Stimulated activated CD8-positive, alpha-beta memory T cell treated with anti-CD3 and anti-CD28 coated beads, Interleukin-4, amount 100 ng/mL, for 24 hours (primary cell): ENCODE data around the gene METAP1D.

Experiments
- DNase-seq: peaks from one replicate; pipeline ENCODE4 v3.0.0-alpha.2; 2020; ENCODE audit warnings: low read depth

METAP1D gene

DNA sequence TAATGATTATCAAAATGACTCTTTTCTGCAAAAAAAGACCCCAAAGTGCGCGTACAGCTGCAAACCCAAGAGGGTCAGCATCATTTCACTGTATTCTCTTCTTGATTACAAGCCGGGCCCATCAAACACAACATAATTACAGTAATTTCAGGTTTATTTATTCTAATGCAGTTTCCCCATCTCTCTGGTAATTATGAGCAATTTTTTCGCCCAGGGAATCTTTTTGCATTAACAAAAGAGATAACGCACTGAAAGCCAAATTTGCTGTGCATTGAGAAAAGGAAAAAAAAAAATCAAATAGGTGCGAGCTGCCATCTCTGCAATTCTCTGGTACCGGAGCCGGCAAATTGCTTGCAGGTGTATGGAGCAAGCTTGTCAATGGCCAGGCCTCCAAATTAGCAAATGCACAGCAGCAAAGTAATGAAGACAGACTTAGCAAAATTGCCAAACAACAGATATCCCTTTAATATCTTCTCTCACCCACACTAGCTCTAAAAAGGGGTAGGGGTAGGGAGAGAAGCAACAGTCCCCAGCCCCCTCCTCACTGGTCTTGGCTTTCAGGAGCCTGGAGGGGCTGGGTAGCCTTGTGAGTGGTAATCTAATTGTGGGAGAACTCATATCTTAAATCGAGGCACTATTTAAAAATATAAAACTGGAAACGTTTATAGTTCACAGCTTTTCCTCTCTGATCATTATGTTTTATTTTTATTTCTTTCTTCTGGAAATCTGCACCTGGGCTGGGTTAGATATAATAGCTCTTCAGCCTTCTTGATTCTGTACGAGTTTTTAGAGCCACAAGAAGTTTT, 92.2 kb downstream of the METAP1D start:
- DNase-seq: no peak

DNA sequence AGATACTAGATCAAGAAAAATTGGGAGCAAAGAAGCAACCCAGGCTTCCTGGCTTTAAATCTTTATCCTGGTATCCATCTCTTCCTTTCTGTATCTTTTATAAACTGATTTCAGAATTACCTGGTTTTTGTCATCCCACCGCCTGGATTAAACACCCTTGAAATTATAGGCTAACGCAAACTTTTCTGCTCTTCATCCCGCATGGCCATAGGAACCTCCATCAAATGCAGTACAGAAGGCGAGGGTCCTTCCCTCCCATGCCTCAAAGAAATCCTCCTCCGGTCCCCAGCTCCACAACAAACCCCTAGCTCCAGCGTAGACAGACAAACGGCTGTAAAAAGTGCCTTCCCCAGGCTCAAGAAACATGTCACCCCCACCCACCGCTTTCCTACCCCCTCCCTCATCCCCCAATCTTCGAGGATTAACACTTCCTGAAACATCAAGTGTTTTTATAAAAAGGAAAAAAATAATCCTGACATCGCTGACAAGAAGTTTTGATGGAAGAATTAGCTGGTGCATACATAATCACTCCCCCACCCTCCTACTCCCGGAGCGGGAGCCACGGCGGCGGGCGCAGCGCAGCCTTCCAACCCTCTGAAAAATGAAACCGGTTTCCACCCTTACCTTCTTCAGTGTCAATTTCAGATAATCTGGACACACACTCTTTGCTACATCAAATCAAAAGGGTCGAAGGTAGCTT, 93.1 kb downstream of the METAP1D start:
- DNase-seq: no peak

DNA sequence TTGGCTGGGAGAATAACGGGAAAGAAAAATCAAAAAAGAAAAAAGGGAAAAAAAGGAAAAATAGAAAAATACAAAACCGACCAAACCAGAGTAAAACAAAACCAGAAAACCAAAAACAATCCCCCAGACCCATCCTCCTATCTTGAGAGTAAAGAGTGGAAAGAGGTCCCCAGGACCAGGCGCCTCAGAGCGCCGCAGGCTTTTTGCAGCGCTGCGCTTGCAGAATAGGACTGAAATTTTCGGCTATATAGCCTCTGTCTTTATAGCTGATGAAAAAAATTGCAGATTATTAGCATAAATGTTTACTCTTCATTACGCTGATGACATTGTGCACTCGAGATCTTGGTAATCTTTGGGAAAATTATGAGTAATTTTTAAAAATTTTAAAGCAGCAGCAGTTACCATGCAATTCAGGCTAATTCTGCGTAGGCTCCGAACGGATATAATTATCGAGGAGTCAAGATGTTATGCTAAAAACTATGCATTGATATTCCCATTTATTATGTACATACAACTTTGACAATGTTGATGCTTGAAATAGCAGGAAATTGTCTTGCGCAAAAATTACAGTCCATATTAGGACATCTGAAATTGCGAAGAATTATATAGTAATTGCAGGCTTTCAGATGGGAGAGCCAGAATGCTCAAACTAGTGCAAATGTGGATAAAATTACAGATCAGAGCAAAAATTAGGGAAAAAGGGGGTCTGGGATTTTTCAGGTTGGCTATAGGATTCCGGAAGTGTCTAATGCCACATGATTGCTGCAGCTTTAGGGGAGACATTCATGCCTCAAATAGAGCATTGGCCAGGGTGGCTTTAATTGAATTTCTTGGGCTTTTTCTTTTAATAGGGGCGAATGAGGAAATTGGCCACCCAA, 93.9 kb downstream of the METAP1D start:
- DNase-seq: no peak

DNA sequence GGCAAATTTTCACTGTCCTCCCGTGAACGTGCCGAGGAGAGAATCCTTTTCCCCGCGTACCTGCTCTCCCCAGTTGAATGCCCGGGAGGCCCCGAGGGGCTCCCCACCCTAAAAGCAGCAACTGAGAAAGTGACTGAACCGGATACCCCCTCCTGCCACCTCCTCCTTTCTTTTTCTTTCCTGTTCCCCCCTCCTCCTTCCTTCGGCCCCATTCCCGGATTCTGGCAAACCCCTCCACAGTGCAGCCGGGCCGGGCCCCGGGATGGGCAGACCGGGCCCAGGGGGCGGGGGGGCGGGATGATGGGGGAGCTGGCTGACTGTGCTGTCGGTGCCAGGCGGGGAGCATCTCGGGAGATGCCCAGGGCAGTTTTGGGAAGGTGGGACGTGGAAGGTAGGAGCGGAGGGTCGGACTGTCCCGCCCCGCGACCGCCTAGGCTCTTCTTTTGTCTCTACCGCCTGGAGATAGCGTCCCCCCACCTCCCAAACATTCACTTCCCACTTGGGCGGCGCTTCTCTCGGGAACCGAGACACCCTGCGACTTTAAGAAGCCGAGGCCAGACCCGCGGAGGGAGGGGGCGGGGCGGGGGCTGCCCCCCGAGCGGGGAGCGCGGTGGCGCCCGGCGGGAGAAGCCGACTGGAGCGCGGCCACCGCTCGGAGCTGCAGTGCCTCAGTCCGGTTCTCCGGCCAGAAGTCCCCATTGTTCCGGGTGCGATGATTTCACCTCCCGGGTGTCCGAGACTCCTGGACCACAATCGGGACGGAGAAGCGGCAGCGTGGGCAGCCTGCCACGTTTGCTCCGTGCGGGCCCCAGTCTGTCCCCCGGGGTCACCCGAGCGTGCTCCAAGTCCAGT, 94.8 kb downstream of the METAP1D start:
- no peak for DNase-seq

DNA sequence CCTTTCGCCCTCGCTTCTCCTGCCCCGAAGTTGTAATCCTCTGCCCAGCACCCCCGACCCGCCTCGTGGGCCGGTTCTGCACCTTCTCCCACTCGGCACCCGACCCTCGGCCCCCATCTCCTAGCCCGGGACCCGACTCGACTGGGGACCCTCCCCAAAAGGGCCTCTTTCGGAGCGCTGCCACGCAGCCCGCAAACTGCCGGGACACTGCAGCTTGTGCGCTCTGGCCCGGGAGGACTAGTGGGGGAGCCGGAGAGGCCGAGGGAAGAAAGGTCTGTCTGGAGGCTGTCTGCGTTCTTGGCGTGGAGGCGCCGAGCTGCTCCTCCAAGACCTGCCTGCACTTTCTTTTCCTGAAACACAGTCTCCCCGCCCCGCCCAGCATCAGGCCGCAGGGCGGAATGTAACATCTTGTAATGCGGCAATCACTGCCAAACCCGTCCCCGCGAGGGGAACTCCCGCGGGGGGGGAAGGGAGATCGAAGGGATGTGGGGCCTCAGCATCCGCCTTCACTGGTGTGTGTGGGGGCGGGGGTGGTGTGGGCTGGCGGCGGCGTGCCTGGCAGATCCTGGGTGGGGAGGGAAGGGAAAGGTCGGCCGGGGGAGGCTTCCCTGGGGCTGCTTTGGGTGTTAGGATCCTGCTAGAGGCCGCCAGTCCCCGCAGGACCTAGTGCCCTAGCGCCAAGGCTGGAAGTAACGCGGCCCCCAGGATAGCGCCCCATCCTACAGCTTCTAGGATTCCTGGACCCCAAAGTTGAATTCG, 95.6 kb downstream of the METAP1D start:
- peak; percentile 55 for DNase-seq

DNA sequence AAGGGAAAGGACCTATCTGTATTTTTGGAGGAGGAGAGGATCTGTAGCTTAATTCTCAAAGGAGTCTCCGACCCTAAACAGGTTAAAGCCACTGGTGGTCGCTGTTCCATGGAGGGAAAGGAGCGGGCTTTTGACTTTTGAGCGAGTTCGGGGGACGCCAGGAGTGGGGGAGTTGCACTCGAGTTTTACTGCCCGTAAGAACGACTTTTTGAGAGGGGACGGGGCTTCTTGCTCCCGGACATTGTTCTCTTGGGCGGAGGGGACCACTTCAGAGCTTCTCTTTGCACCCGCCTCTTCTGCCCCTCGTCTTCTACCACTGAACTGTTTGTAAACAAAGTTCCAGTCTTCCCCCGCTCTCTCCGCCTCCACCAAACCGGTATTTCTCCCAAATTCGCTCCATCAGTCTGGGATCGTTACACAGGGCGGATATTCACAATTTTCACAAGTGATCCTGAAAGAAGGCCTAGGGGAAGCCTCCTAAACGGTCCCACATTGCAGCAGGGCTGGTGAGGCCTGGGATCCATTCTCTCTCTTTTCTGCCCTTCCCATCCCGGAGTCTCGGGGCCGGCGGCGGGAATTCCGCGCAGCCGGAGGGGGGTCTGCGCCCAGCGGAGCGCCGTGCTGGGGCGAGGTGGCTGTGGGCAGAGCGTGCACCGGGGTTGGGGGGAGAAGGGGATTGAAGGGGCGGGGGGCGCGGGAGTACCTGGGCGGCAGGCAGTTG, 96.3 kb downstream of the METAP1D start:
- no peak for DNase-seq

DNA sequence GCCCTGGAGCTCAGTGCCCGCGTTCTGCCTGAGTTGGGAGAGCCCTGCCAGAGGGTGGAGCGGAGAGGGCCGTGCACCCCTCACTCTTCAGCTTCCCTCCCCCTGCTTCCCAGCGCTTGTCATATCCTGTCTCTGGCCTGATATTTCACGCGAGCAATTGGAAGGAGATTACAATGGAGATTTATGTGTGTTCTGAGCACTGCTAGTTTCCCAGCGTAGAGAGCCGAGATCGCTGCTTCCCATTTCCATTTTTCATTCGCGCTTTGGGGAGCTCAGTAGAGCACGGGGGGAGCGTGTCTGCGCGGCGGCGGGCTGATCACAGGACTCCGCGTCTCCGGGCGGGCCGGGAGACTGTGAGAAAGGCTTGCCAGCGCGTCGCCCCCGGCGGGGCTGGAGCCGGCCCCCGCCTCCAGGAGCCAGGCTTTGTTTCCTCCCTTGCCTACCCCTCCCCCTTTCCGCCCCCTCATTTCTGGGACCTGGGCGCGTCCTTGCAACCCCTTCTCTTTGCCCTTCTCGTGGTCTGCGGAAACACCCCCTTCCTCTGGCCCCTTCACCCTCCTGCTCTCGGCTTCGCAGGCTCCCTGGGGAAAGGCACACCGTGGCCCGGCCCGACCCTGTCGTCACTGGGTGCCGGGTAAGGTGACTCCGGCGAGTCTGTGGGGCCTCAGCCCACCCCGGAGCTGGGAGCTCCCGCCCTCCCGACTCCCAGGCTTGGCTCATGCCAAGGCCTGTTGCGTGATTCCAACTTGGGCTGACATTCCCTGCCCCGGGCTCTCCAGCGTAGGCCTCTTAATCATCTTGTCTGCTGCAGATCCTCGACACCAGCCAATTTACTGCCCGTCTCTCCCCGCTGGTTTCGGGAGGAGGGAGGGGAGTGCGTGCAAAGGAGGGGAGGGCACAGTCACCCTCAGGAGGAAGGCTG, 97.1 kb downstream of the METAP1D start:
- no peak for DNase-seq

DNA sequence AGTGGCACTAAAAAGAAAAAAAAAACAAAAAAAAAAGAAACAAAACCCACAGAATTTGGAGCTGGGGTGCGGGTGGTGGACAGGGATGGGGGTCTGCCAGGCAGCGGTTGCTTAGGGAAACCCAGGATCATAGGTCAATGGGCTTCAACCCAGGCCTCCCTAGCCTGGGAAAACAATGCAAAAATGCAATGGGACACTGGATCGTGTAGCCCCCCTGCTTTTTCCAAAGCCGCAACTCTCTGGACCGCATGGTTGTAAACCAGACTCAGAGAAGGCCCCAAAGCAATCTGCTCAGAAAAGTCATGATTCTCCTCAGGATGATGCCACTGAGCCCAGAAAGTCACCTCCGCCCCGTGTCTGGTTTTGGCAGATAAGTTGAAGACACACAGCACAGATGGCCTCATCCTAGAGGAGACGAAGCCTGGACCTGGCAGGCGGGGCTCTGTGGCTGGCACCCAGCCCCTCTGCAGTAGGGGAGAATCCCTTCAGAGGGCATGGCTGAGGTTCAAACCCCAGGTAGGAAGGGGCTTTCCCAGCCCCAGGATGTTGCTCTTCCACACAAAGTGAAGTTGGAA, 97.9 kb downstream of the METAP1D start:
- DNase-seq: no peak

DNA sequence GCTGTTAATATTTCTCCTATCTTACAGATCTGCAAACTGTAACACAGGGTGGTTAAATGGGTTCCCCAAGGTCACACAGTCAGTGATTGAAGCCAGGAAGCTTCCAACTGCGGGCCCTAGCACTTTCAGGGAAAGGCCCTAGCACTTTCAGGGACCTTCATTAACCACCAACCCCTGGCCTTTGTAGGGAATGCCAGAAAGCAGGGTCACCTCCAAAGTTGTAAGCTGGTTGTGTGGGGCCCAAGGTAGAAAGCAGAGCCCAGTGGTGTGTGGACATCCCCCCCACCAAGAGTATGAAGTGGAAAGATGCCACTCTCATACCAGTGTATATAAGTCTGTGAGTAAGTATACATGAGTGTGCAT, 98.5 kb downstream of the METAP1D start:
- DNase-seq: no peak

DNA sequence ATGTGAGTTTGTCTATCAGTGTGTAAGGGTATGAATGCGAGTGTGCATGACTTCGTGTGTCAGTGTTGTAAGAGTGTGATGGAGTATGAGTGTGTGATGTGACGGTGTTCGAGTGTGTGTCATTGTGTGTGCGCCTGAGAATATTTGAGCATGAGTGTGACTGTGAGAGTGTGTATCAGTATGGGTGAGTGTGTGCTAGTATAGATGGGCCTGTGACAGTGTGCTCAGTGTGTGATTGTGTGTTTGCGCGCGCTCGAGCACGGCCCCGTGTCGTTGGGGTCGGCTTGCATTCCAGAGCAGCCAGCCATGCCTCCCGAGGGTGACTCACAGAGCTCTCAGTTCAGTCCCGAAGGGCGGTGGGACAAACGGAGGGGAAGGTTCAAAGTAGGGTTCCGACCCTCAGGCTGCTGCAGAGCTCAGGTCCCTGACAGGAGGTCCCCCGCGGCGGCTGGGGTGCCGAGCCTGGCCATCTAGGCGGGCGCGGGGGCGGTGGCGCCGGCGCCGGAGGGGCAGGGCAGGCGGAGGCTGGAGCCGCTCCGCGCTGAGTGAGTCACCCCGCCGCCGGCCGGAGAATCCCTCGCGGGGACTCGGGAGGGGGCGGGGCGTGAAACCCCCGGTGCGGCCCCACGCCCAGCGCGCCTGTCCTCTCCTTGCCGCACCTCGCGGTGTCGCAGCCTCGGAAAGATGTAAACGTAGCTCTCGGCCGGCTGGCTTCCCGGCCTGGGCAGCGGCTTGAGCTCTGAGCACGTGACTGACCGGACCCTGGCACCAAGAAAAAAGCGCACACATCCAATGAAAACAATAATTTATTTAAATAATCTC, 99.1 kb downstream of the METAP1D start:
- DNase-seq: no peak

DNA sequence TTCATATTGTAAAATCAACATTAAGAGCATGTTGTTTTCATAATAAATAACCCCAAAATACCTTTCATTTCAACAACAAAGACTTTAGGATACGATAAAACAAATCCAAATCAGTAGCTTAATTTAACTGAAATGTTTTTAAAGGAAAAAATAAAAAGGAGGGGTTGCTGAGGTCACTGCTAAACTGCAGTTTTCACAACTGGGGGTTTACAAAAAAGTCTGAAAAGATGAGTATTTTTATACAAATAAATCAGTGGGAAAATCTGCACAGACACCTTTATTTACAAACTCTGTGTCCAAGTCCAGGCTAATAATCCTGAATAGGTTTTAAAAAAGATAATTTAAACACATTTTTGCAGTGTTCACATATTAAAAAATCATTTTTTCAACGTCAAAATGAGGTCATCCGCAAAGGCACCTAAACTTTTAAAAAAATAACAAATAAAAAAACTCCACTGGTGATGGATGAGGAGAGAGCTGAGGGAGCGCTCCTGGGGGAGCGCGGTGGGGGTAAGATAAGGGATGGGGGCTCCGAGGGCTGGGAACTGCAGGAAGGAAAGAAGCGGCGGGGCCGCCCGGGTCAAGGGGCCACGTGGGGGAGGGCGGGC, 99.8 kb downstream of the METAP1D start:
- no peak for DNase-seq

DNA sequence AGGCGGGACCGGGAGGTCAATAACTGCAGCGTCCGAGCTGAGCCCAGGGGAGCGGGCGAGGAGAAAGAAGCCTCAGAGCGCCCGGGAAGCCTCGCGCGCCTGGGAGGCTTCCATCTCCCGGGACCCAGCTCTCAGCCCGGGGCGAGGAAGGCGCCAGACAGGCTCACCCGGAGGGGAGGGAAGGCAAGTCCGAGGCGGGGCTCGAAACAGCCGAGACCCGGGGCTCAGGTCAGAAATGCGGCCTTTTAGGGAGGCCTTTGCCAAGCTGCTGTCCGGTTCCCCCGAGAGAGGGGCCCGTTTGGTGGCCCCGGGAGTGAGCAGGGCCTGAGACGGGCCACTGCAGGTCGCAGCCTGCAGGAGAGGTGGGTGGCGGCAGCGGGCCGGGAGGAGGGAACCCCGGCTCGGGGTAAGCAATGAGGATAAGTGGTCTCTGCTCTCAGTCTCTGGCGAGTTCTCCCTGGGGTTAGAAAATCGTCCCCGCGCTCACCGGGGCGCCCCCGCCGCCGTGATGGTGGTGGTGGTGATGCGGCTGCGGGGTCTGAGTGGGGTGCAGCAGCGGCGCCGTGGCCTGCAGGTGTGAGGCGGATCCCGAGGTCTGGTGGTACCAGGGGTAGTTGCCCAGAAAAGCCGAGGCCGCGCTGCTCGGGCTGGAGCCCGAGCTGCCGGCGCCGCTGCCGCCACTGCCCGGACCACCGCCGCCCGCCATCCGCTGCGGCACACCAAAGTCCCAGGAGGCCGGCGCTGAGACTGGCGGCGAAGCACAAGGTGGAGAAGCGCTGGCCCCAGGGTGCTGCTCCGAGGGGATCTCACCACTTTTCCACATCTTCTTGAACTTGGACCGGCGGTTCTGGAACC, 100.6 kb downstream of the METAP1D start:
- no peak for DNase-seq

DNA sequence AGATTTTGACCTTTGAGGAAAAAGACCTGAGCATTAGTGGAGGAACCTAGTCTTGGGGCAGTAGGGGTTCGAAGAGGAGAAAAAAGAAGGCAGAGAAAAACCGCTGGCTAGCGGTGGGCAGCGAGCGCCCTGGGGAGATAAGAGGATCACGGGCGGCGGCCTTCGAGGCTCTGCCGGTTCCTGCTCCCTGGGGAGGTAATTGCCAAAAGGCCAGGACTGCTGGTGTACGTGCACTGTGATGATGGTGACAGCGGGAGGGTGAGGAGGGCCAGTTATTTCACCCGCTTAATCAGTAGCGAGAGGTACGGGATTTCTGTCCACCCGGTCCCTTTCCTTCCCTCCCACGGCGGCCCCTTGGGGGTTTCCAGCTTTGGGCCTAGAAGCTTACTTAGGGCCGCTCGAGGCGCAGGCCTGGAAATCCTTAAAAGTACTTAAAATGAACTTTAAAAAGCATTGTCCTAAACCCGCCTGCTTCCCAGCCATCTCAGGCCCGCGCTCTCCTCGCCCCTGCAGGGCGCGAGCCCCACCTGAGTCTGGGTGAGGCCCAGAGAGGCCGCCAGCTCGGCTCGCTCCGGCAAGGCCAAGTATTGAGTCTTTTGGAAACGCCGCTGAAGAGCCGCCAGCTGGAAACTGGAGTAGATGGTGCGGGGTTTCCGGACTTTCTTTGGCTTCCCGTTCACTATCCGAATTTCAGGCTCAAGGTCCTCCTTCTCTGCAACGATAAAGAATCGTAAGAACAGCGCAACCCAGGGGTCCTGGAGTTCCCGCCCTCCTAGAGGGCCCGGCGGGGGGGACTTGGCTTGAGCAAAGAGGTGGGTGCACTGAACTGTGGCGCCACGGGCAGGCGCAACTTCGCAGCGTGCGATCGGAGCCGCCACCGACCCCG, 101.4 kb downstream of the METAP1D start:
- no peak for DNase-seq

DNA sequence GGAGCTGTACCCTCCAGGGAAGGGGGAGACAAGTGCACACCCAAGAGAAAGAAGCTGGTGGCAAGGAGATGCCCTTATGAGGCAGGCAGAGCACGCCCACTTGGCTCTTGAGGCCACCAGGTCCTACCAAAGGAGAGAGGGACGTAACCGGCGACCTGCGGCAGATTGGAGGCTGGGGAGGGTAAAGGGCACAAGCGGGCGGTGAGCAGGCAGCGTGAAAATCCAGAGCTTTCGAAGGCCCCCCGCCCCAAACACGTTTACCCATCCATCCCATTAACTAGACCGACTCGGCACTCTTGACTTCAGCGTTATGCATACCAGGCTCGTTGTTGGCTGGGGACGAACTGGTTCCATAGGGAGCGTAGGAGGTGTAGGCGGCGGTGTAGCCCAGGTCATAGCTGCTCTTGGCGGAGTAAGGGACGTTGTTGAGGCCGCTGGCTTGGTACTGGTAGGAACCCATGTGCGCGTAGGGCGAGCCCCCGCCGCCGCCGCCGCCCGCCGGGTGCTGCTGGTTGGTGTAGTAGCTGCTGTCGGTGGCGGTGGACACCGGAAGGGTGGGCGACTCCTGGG, 102.2 kb downstream of the METAP1D start:
- DNase-seq: no peak
